NCI-H1930 (cell line): ENCODE results near the gene TTC9B.
"Not testable (repeated sequence)": the region's sequence is repeated elsewhere in the genome, so short reads cannot be mapped to it uniquely, and the experiment has no call there.

Source experiments
- DNase-seq, 2 experiments: peaks; one replicate each; lab custom pipeline; 2025; lab: John Stamatoyannopoulos, UW

TTC9B gene

GRCh38 chr19:40214936-40215335 lies 3.2 kb downstream of the TTC9B start:
- no peak for DNase-seq

- no peak for DNase-seq
These were observed 4.2 kb downstream of the TTC9B start for GRCh38 chr19:40213882-40214570.

- DNase-seq: no peak
These were observed 4.8 kb downstream of the TTC9B start for GRCh38 chr19:40213251-40213829.

- no peak for DNase-seq
These were observed 7.3 kb downstream of the TTC9B start for GRCh38 chr19:40210889-40211288.

GRCh38 chr19:40208602-40209001 lies 9.6 kb downstream of the TTC9B start:
- DNase-seq: no peak

GRCh38 chr19:40205760-40206159 lies 12.4 kb downstream of the TTC9B start:
- no peak for DNase-seq

- no peak for DNase-seq
These were observed 13.8 kb downstream of the TTC9B start for GRCh38 chr19:40204381-40204780.

GRCh38 chr19:40200341-40201099 lies 17.7 kb downstream of the TTC9B start:
- no peak for DNase-seq

GRCh38 chr19:40198272-40198990 lies 19.8 kb downstream of the TTC9B start:
- DNase-seq: no peak

GRCh38 chr19:40193587-40193849 lies 24.7 kb downstream of the TTC9B start:
- DNase-seq: no peak

GRCh38 chr19:40192758-40193586 lies 25.2 kb downstream of the TTC9B start:
- DNase-seq: no peak

GRCh38 chr19:40191836-40192646 lies 26.1 kb downstream of the TTC9B start:
- DNase-seq: peak; percentile 51 to 65

GRCh38 chr19:40190891-40191835 lies 27.0 kb downstream of the TTC9B start, which contains the start of gene MAP3K10:
Gene MAP3K10, plus strand, starts transcription at chr19:40191426. Its CDS starts 606 bp downstream, at chr19:40192032.
- DNase-seq: peak; percentile 50 to 77

- no peak for DNase-seq
These were observed 33.9 kb downstream of the TTC9B start for GRCh38 chr19:40184273-40184672.

GRCh38 chr19:40178756-40179155 lies 39.4 kb downstream of the TTC9B start:
- DNase-seq: no peak

GRCh38 chr19:40177286-40178070 lies 40.7 kb downstream of the TTC9B start:
- DNase-seq: no peak

GRCh38 chr19:40175820-40176219 lies 42.4 kb downstream of the TTC9B start:
- no peak for DNase-seq

GRCh38 chr19:40174092-40174491 lies 44.1 kb downstream of the TTC9B start:
- DNase-seq: no peak

- DNase-seq: not testable (repeated sequence)
These were observed 46.9 kb downstream of the TTC9B start for GRCh38 chr19:40171293-40171692.
